Endothelial cell of hepatic sinusoid (primary cell): ENCODE data around the gene TSPO.

Experiments used
- in situ Hi-C: cut with HindIII; loops from 2 replicates; pipeline ENCODE4 v1.10.0; 2017; ENCODE audit warnings: low sequenced_read_pairs

Gene TSPO

DNA sequence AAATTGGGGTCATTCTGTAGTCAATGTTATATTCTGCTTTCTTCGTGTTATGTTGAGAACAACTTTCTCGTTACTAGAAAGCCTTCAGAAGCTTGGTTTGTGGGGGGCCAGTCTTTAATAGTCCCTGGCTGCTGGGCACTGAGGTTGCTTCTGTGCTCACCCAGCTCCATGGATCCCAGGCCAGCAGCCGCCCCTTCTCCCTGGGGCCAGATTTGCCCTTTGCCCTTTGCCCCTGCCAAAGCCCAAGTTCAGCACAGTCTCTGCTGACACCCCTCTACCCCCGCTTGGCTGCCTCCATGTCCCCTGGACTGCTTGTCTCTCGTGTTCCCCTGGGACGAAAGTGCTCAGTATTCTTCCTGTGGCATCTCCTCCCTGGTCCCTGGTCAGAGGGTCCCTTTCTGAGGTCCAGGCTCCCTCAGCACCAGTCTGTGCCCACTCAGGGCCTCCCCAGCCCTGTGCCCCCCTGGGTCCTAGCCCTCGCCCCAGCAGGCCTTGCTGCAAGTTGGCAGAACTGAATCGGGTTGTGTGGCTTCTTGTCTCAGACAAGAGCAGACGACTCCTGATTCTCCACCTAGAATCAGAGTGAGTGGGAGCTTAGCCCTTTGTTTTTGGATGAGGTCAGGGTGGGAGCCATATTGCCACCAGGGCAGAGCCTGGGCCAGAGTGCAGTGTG, 6.7 kb downstream of the TSPO start:
- in situ Hi-C loops: no loop called here

DNA sequence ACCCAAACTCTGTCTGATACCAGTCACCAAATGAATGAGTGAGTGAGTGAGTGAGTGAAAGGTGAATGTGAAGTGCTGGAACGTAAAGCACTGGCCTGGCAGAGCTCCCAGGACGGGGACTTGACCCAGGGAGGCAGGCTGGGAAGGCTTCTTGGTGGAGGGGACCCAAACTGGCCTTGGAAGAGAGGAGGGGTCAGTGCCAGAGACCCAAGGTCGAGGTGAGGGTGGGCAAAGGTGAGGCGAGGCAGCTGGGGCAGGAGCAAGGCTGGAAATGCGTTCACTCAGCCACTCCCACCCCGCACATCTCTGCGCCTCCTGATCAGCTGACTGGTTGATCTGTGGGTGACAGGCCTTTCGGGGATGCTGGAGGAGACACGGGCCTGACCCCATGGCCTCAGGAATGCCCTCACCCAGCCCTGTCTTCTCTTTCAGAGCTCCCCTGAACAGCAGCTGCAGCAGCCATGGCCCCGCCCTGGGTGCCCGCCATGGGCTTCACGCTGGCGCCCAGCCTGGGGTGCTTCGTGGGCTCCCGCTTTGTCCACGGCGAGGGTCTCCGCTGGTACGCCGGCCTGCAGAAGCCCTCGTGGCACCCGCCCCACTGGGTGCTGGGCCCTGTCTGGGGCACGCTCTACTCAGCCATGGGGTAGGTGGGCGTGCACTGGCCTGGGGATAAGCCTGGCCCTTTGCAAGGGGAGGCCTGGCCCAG, 7.6 kb downstream of the TSPO start:
- in situ Hi-C loops: no loop called here

DNA sequence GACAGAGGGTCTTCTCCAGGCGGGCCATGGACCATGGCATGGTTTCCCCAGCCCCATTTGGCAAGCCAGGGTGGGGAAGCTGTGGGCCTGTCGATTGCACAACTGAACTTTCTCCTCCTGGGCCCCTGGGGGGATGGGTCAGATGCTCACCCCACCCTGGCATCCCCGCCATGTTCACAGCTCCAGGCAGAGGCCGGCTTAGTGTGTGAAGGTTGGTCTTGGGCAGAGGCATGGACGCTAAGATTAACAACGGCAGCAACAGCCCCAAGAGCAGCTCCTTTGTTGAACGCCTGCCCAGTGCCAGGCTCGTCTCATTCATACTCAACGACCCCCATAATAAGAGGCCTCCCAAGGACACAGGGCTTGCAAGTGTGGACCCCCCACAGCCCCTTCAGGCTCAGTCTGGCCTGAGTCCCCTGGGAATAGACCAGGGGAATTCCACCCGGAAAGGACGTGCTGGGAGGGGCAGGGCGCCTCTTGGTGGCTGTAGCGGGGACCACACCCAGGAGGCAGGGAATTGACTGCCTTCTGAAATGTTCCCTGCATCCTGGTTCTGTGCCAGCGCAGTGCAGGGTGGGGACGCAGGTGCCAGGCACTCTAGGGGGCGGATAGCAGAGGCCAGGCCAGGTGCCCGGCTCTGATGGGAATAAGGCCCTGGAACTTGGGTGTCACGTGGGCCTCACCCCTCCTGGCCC, 8.3 kb downstream of the TSPO start:
- in situ Hi-C loops: no loop called here

DNA sequence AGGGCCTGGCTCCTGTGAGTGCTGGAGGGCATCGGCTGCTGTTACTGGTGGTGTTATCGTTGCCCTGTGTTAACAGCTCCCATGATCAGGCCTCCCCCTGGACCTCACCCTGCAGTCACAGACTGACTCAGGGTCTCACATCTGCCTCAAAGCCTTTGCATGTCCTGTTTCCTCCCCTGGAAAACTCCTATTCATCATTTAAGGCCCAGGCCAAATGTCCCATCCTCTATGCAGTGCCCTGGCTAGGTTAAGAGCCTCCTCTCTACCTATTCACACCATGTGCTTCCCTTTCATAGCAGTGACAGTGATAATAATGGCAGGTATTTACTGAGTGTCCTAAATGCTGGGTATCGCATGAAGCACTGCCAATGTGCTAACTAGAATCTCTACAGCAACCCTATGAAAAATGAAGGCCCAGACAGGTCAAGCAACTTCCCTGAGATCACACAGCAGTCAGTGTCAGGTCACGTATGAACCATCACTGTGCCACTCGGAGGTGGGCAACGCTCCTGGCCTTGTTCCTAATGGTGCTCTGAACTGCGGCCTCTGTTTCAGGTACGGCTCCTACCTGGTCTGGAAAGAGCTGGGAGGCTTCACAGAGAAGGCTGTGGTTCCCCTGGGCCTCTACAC, 9.3 kb downstream of the TSPO start:
- in situ Hi-C loops: no loop called here

DNA sequence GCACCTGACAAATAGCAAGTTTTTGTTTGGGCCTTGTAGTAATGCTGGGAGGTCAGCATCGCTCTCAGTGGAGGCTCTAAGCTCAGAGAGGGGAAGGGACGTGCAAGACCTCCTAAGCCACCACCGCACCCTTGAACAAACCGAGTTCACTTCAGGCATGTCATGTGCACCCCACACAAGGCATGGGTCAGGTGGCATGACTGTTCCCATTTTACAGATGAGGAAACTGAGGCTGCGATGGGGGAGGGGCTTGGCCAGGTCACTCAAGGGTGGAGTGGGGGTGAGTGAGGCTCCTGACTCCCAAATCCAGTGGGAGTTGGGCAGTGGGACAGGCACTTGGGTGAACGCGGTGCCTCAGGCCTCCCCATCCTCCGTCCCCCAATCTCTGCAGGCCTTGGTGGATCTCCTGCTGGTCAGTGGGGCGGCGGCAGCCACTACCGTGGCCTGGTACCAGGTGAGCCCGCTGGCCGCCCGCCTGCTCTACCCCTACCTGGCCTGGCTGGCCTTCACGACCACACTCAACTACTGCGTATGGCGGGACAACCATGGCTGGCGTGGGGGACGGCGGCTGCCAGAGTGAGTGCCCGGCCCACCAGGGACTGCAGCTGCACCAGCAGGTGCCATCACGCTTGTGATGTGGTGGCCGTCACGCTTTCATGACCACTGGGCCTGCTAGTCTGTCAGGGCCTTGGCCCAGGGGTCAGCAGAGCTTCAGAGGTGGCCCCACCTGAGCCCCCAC, 11.2 kb downstream of the TSPO start:
- in situ Hi-C loops: no loop called here

DNA sequence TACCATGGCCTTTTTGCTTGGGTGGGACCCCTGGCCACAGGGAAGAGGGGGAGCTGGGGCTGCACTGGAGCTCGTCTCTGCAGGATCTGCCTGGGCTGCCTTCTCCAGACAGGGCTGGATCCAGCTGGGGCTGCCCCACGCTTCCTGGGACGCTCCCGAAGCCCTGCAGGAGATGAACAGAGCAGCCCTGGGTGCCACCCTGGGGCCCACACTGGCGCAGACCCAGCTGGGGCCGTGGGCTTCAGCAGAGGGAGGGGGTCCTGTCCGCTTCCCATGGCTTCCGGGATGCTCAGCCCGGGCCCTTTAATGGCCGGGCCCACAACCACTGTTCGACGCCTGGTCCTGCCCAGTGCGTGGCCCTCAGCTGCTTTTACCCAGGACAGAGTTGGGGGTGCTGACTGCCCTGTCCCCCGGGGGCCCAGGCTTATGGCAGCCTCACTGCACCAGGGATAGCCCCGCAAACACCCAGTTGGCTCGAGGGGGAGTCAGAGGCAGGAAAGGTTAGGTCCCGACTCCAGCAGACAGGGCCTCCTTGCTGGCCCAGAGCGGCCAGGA, 12.0 kb downstream of the TSPO start:
- in situ Hi-C loops: no loop called here

DNA sequence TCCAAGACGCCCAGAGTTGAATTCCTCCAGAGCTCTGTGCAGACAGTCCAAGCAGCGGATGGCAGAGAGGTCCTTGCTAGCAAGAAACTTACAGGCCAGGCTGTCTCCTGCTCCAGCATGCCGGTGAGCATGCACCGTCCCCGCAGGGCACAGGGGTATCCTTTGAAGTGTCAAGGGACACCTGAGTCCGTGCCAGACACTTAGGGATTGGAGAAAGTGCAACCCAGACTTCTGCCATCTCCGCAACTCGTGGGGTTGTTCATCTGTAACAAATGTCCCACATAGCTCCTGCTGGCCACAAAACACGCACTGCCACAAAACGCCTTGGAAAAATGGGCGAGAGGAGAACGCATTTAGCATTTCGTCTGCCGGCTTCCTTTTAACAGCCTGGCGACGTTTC, 13.3 kb downstream of the TSPO start:
- in situ Hi-C loops: loop anchor here (5.0 kb wide), 1 partner anchor 93 kb away; no protein-coding TSS in a partner anchor

DNA sequence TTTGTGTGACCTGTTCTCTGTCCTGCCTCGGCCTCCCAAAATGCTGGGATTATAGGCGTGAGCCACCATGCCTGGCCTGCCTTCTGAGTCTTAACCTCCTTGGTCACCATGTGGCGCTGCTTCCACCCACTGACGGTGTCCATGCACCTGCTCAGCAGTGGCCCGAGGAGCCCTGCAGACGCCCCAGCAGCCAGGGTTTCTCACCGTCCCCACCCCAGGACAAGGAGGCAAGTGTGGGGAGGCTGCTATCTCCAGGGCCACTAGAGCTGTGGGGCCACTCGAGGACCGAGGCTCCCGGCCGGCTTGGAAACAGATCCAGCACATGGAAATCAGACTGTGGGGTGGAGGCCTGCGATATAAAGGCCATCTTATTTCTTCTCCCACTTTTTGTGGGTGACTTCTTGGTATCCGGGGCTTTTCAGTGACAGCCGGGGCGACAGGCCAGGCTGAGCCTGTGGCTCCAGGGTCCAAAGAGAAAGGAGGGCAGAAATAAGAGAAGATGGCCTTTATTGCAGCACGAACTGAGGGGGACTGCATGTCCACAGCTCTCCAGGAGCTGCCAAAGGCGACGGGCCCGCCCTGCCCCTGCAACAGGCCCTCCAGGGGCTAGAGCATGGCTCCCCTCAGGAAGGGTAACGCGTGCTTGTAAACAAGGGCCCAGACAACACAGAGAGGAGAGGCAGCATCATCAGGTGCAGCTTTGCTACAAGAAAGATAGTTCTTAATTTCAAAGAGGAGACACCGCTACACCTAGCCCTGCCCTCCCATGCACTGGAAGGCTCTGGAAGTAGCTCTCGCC, 15.0 kb downstream of the TSPO start:
- in situ Hi-C loops: loop anchor here (5.0 kb wide), 1 partner anchor 91 kb away; no protein-coding TSS in a partner anchor

DNA sequence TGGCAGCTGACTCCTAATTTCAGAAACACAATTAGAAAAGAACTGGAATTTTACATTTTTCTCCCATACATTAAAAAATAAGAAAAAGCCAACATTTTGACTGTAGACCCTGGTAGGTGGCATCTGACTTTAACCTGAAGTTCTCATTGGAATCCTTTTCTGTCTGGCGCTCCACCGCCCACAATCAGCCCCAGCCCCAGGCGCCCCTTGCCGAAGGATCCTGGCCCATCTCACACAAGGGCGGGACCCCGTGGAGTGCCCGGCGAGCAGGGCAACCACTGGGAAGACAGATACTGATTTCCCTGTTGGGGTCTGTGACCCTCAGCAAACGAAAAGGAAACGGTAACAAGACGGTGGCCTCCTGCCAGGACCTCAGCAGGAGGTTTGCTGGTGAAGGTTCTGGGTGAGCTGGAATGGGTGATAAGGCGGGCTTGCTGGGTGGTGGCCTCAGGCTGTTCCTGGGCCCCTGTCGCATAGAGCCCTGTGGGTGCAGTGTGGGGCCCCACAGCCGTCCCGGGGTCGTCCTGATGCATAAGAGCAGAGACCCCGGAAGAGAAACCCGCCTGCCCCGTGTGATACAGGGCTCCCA, 15.7 kb downstream of the TSPO start:
- in situ Hi-C loops: loop anchor here (5.0 kb wide), 1 partner anchor 90 kb away; no protein-coding TSS in a partner anchor

DNA sequence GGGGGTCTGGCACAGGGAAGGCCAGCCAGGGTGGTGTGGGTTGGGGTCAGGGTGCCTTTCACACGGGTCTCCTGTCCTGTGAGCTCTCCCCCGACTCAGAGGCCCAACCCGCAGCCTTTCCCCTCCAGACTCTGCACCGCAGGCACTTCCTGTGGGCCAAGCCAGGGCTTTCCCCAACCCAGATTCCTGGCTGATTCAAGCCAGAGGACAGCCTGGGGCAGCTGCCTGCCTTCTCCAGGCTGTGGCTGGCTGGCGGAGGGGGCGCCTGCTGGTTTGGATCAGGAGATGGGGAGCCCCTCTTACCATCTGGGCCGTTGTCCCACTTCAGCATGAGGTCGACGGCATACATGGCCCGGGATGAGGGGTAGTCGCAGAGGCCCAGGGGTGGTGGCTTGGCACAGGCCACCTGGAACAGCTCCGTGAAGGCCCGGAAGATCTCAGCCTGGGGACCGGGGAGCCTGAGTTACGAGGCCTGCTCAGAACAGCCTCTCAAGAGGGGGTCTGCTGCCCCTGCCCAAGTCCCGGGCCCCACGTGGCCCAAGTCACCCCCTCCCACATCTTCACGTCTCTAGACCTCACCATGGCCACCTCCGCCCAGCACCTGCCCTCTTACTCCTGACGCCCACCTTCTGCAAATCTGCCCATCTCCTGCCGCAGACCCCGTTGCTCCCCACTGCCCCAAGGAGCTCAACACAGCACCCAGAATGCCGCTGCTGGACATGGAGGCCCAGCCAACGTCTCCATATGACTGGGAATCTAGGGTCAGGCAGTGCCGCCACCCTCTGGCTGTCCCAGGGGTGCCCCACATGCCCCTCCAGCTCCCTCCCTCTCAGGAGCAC, 17.3 kb downstream of the TSPO start:
- in situ Hi-C loops: loop anchor here (5.0 kb wide), 1 partner anchor 89 kb away; no protein-coding TSS in a partner anchor

DNA sequence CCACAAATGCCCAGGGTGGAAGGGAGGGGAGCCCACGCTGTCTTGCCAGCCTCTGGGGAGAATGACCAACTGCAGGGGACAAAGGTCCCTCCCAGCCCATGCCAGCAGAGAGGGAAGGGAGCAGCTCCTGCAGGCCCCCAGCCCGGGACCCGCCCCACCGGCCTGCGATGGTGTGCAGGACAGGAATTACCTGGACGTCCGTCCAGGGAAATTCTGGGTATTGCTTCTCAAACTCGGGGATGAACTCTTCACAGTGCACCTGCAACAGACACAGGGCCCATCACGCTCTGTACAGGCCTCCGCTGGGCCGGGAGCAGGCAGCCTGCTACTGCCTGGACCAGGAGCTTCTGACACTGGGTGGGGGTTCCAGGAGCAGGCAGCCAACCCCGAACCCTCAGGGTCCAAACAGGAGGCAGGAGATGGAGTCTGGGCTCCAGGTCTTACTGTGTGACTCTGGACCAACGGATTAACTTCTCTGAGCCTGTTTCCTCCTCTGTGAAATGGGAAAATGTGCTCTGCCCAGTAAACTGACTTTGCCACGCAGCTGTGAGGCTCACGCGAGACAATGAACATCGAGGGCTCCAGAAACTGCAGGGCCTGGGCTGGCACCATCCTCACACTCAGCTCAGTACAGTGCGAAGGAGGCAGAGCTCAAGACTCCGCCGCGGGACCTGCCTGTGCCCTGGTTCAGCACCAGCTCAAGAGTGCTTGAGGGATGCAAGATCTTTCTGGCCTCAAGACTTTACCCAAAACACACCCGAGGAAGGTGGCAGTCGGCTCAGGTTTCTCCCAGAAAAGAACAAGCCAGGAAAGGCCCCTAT, 18.2 kb downstream of the TSPO start:
- in situ Hi-C loops: loop anchor here (5.0 kb wide), 1 partner anchor 88 kb away; no protein-coding TSS in a partner anchor

DNA sequence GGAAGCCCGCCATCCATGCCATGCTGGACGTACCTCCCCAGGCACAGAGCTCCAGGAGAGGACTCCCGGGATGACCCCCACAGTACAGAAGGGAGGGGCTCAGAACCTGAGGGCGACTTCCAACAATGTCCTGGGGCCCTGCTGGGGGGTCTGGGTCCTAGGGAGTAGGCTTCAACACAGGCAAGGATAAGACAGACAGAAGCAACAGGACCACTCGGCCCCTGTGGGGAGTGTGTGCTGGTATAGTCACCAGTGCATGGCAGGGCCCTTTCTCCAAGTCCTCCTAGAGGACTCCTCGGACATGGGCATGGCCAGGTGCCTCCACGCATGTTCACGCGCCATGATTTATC, 18.7 kb downstream of the TSPO start:
- in situ Hi-C loops: no loop called here

DNA sequence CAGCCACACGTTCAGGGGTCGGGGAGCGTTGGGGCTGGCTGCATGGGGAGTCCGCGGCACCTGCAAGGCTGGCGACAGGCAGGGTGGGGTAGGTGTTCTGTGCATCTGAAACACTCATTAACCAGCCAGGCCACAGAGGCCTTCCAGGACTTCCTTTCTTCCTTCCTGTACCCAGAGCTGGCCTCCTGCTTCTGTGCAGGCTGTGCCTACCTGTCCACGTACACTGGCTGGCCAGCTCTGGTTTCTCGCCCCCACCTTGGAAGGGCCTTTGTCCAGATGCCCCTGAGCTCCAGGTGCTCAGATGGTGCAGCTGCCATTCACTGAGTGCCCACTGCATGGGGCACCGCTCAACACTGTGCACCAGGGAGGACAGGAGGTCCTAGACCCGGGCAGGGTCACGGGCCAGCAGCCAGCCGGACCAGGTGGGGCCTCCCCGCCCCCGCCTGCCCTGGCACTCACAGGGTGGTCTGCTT, 19.7 kb downstream of the TSPO start:
- in situ Hi-C loops: no loop called here

DNA sequence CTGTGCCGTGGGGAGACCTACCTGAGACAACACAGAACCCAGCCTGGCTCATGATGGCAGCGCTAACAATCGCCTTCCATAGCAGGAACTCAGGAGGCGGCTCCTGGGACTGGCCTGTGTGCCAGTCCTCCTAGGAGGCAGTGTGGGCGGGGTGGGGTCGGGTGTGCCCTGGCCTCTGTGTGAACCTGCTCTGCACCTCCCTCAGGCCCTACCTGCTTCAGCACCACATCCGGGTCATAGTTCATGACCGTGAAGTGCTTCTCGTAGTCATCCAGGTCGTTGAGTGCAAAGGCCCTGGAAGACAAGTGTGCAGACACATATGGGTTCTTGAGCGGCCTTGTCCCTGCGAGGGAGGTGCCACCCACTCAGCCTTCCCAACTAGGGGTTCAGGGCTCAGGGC, 20.2 kb downstream of the TSPO start:
- in situ Hi-C loops: no loop called here

DNA sequence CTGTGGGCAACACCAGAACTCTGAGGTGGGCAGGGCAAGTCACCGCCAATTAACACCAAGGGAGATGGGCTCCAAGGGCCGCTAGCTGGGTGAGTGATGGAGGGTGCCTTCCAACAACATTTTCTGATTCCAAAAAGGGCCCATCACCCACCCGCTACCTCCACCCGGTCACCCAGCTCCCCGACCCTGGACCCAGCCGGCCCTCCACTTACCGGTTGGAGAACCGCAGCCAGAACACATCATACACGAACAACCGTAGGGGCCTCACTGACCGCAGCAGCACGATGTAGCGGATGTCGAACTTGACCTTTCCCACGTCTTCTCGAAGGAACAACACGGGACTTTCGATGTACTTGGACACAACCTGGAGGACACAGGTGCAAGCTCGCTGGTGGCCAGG, 20.8 kb downstream of the TSPO start:
- in situ Hi-C loops: no loop called here

DNA sequence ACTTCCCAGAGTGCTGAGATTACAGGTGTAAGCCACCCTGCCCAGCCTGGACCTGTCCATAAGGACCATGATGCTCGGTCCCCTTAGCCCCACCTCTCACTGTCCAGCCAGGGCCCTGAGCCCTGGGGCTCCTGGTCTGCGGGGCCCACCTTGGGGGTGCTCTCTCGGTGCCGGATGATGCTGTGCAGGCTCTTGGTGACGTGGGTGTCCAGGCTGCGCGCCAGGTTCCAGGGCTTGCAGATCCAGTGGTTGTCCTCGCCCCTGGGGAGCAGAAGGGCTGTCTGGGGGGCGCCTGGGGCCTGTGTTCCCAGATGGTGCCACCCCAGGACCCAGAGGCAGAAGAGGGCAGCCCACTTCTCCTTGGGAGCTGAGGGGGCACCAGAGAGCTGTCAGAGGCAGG, 22.2 kb downstream of the TSPO start:
- in situ Hi-C loops: no loop called here

DNA sequence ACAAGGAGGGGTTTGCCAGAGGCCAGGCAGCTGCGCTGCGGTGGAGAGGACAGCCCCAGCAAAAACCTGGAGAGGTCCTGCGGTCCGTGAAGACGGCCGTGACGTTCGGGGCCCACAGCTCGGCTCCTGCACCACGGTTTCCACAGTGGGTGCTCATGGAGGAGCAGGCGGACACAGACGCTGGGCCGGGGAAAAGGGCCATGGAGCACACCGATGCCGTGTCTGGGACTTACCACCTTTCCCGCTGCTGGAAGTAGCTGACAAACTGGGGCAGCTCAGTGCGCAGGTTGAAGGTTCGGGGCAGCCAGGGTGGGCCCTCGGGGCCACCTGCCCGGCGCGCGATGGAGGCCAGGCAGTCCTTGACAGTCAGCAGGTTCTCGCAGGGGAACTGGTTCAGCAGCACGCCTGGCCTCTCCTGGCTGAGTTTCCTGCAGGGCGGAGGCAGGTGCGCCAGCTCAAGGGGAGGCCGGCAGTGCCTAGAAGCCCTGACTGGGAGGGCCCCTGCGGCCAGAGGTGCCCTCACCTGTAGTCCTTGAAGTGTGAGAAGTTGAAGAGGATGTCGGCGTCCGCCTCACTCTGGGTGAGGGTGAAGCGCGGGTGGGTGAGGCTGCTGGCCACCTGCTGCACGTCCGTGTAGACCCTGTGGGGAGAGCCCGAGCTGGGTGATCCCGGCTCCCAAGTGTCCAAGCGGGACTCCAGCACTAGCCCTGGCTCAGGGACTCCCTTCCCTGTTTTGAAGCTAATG, 22.8 kb downstream of the TSPO start:
- in situ Hi-C loops: no loop called here
